GM18519 (cell line): ENCODE measurements around the gene HAX1.
"Not testable (repeated sequence)": the region's sequence is repeated elsewhere in the genome, so short reads cannot be mapped to it uniquely, and the experiment has no call there.

Experiments
- ATAC-seq: cut with Tn5 transposase; IDR thresholded peaks from one replicate; pipeline ENCODE4 v1.9.1; 2021; ENCODE audit warnings: mild to moderate bottlenecking, moderate library complexity; ENCODE audit not compliant: unreplicated experiment, low FRiP score

HAX1 gene

DNA sequence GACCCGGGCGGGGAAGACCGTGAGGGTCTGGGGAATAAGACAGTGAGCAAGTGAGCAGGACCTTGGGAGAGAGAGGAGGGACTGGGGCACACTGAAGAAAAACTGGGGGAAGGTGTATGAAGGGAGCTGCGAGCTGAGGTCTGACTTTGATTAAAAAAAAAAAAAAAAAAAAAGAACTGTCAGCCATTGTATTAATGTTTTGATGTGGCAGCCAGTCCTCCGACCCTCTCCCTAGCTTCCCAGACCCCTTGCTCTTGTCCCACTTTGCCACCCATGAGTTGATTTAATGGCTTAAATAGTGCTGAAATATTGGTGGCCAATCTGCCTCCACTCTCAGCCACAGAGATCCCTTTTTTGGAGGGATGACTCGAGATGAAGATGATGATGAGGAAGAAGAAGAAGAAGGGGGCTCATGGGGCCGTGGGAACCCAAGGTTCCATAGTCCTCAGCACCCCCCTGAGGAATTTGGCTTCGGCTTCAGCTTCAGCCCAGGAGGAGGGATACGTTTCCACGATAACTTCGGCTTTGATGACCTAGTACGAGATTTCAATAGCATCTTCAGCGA is 652 bp downstream of the HAX1 start:
- ATAC-seq = no peak

- no peak for ATAC-seq
These were observed 4.4 kb downstream of the HAX1 start for GRCh38 chr1:154276797-154277196.

DNA sequence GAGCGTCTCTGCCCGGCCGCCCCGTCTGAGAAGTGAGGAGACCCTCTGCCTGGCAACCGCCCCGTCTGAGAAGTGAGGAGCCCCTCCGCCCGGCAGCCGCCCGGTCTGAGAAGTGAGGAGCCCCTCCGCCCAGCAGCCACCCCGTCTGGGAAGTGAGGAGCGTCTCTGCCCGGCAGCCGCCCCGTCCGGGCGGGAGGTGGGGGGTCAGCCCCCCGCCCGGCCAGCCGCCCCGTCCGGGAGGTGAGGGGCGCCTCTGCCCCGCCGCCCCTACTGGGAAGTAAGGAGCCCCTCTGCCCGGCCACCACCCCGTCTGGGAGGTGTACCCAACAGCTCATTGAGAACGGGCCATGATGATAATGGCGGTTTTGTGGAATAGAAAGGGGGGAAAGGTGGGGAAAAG is 15.2 kb downstream of the HAX1 start:
- ATAC-seq = not testable (repeated sequence)

- no peak for ATAC-seq
These were observed 16.2 kb downstream of the HAX1 start for GRCh38 chr1:154288661-154289060.

- ATAC-seq = no peak
These were observed 18.5 kb downstream of the HAX1 start for GRCh38 chr1:154290921-154291320.

DNA sequence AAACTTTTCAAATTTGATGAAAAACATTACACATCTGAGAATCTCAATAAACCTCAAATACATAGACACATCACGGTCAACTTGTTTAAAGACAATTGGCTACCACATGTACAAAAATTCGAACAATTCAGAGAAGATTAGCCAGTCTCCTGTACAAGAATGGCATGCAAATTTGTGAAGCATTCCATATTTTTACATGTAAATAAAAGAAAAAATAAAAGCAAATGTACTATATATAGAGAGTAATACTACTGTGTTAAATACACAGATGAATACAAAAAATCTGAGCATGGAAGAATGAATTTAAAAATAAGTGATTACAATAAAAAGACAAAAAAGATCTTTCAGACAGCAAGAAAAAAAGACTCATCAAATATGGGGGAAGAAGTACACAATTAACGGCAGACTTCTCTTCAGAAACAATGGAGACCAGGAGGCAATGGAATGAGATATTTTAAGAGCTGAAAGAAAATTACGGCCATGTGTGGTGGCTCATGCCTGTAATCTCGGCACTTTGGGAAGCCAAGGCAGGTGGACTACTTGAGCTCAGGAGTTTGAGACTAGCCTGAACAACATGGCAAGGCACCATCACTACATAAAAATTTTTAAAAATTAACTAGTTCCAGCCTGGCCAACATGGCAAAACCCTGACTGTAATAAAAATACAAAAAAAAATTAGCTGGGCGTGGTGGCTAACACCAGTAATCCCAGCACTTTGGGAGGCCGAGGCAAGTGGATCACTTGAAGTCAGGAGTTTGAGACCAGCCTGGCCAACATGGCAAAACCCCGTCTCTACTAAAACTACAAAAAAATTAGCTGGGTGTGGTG is 23.2 kb downstream of the HAX1 start:
- ATAC-seq = no peak

- no peak for ATAC-seq
These were observed 29.2 kb downstream of the HAX1 start for GRCh38 chr1:154301582-154301981.

DNA sequence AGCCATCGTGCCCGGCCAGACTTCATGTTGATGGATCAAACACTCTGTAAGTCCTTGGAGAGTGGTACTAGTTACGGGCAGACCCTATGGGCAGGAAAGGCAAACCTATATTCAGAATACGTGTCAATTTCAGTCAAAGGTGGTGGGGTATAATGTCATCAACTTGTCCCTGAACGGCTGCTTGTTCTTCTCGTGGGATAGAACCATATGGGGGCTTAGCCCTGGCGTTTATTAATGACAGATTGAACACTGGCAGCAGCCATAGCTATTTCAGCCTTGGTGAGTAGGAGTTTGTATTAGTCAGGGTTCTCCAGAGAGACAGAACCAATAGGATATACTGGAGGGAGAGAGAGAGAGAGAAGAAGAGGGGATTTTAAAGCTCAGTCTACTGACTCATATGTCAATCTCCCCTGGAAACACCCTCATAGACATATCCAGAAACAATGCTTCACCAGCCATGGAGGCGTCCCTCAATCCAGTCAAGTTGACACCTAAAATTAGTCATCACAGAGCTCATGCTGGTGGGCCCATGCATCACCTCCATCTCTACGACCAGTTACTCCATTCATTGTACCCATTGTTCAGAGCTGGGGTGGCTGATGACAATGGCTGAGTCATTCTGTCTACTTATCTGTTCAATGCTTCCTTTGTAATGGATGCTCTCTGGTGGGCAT is 32.4 kb downstream of the HAX1 start:
- ATAC-seq = no peak

DNA sequence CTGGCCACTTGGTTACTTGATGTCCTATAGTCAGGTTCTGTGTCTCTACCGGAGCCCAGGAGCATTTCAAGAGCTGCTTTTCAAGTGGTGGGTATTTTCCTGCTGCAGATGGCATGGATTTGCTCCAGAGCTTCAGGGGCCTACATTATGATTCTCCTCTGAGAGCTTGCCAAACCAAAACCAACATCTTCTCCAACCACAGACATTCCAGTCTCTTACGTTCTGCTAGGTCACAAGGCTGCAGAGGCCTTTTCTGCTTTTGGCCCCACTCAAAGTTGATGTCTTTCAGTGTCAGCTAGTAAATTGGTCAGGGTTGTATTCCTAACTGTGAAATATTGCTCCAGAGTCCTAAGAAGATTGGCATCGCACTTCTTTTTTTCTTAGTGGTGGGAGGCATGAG is 33.7 kb downstream of the HAX1 start:
- no peak for ATAC-seq

- not testable (repeated sequence) for ATAC-seq
These were observed 35.3 kb downstream of the HAX1 start for GRCh38 chr1:154307670-154308270.

DNA sequence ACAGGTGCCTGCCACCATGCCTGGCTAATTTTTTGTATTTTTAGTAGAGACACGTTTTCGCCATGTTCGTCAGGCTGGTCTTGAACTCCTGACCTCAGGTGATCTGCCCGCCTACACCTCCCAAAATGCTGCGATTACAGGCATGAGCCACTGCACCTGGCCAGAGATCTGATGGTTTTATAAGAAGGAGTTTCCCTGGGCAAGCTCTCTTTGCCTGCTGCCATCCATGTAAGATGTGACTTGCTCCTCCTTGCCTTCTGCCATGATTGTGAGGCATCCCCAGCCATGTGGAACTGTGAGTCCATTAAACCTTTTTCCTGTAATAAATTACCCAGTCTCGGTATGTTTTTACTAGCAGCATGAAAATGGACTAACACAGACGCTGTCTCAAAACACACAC is 36.7 kb downstream of the HAX1 start:
- not testable (repeated sequence) for ATAC-seq

- ATAC-seq = not testable (repeated sequence)
These were observed 40.0 kb downstream of the HAX1 start for GRCh38 chr1:154312229-154313065.

DNA sequence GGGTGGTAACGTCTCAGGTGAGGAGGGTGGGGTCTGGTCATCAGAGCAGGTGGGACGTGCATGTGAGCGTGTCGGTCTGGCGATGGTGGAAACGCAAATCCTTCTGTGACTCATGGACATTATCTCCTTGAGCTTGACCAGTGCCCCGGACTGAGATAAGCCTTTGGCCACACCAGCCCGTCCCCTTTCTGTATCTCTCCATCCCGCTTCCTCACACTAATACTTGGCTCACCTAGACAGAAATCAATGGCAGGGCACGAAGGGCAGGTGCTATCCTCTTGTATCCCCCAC is 40.6 kb downstream of the HAX1 start:
- ATAC-seq = no peak

DNA sequence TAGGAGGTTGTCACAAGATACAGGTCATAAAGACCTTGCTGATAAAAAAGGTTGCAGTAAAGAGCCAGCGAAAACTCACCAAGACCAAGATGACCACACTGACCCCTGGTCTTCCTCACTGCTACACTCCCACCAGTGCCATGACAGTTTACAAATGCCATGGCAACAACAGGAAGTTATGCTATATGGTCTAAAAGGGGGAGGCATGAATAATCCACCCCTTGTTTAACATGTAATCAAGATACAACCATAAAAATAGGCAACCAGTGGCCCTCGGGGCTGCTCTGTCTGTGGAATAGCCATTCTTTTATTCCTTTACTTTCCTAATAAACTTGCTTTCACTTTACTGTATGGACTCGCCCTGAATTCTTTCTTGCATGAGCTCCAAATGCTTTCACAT is 41.8 kb downstream of the HAX1 start:
- ATAC-seq = not testable (repeated sequence)

GRCh38 chr1:154316704-154317103 is 44.3 kb downstream of the HAX1 start:
- no peak for ATAC-seq

- no peak for ATAC-seq
These were observed 46.0 kb downstream of the HAX1 start for GRCh38 chr1:154318386-154318785.

DNA sequence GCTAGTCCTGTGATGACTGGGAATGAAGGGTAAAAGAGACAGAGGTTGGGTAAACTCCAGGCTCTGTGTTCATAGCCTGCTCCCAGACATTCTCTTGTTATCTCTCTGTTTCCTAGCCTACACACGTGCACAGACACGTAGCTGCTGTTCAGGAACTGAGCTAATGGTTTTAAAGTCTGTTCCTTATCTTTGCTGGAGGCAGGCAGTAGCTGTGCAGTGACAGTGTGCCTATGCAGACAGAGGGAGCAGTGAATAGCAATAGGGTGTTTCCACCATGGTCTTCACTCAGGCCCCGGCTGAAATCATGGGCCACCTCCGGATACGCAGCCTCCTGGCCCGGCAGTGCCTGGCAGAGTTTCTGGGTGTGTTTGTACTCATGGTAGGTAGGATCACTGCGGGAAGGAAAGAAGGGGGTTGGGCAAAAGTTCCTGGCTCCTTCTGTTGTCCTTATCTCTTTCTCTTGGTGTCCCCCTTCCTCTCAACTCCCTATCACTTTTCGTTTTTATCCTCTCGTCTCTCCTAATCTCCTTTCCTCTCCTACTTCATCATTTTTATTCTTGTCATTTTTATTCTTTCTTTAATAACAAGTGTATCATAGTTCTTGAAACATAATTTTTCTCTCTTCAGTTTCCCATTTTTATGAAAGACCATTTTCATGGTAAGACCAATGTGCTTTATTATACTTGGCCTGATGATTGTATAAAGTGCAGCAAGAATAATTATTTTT is 48.6 kb downstream of the HAX1 start, which contains the start of gene AQP10:
Gene AQP10, plus strand, starts transcription at position 212 of the 727 bp plus-strand sequence. Its CDS starts 63 bp downstream, at position 275.
- no peak for ATAC-seq

DNA sequence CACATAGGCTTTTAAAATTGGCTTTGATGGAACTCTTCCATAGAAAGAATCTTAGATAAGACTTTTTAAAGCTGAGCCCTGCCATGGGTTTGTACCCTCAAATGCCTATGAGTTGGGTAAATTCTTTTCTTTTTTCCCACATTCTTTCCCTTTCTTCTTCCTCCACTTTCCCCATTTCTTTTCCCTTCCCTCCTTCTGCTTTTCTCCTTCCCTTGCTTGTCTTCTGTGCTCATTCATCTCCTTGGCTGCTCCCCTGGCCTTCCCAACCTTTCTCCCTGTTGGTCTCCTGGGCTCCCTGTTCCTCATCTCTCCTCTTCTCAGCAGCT is 49.1 kb downstream of the HAX1 start:
- not testable (repeated sequence) for ATAC-seq

- no peak for ATAC-seq
These were observed 51.1 kb downstream of the HAX1 start for GRCh38 chr1:154323493-154323892.

DNA sequence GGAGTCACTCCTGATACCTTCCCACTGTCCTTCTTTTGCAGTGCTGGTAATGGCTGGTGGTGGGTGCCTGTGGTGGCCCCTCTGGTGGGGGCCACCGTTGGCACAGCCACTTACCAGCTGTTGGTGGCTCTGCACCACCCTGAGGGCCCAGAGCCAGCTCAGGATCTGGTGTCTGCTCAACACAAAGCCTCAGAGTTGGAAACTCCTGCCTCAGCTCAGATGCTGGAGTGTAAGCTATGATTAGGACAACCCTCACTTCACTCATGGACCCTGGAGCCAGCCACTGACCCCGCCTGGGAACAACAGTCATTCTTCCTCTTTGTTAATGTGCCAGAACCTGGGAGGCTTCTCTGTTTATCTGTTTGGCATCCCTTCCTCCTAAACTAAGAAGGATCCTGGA is 51.8 kb downstream of the HAX1 start:
- ATAC-seq = no peak
